ENCODE results near the gene MYPOP. TPM values are rescaled to one million over a fixed set of nuclear protein-coding genes. Genes with fewer than 3 reads are reported as not detected.

MYPOP gene
- total and polyA plus RNA-seq, 9 of the 15 experiments (the other 6 are each of a cell fraction or from before 2014, with no cell fraction given): 0.32 to 7.6 (median 1.6) TPM

DNA sequence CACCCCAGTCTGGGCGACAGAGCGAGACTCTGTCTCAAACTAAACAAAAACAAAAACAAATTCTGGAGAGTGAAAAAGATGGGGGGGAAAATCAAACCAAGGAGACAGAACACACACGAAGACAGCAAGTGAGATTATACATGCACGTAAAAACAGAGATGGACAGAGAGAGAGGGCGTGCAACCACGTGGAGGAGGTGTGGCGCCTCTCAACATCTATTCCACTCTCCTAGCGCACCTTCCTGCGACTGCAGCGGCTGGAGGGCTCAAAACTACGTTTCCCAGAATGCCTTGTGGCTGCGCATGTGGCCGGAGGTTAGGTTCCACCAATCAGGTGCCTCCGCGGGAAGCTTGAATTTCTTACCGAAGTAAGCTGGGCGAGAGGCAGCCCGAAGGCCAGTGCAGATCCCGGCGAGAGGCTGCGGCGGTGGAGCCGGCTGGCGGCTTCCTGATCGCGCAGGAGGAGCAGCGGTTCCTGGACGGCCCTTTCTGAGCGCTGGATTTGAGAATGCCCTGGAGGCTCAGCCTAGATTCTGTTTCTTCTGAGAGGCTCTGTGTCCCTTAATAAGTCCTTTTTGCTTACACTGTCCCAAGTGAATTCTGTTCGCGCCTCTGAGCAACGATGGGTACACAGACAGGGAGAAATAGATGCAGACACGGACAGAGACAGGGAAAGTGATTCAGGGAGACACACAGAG lies 25.3 kb upstream of the MYPOP start (continued):
- no peak for TF ChIP-seq ZC3H8 (IDR thresholded peaks at IDR 0.05)
- no peak for TF ChIP-seq ZNF445 (CRISPR knock-in tag; IDR thresholded peaks at IDR 0.05; ENCODE audit: low read depth)
- TF ChIP-seq ILF3 (IDR thresholded peaks at IDR 0.05; ENCODE audit: borderline replicate concordance): no peak
- no peak for TF ChIP-seq MCM3 (IDR thresholded peaks at IDR 0.05)
- no peak for TF ChIP-seq NBN (IDR thresholded peaks at IDR 0.05; ENCODE audit: low read depth)
- TF ChIP-seq CHD1 (IDR thresholded peaks at IDR 0.05; ENCODE audit: low read length): no peak
- peak; percentile 90 to 92 for TF ChIP-seq NRF1 (conservative IDR thresholded peaks at IDR 0.05 in 1 of 2, IDR thresholded peaks at IDR 0.05 in 1 of 2)
- no peak for TF ChIP-seq TAF1 (IDR thresholded peaks at IDR 0.05; ENCODE audit: control insufficient read depth, extremely low read depth, insufficient read depth, low read length, severe bottlenecking)
- no peak for TF ChIP-seq TFAM (CRISPR knock-in tag; conservative IDR thresholded peaks at IDR 0.05)
- TF ChIP-seq NFATC3 (IDR thresholded peaks at IDR 0.05): no peak
- peak; percentile 70 for TF ChIP-seq ATF7 (IDR thresholded peaks at IDR 0.05)
- TF ChIP-seq ZNF3 (CRISPR knock-in tag; IDR thresholded peaks at IDR 0.05): no peak
- TF ChIP-seq, protein P1, sequence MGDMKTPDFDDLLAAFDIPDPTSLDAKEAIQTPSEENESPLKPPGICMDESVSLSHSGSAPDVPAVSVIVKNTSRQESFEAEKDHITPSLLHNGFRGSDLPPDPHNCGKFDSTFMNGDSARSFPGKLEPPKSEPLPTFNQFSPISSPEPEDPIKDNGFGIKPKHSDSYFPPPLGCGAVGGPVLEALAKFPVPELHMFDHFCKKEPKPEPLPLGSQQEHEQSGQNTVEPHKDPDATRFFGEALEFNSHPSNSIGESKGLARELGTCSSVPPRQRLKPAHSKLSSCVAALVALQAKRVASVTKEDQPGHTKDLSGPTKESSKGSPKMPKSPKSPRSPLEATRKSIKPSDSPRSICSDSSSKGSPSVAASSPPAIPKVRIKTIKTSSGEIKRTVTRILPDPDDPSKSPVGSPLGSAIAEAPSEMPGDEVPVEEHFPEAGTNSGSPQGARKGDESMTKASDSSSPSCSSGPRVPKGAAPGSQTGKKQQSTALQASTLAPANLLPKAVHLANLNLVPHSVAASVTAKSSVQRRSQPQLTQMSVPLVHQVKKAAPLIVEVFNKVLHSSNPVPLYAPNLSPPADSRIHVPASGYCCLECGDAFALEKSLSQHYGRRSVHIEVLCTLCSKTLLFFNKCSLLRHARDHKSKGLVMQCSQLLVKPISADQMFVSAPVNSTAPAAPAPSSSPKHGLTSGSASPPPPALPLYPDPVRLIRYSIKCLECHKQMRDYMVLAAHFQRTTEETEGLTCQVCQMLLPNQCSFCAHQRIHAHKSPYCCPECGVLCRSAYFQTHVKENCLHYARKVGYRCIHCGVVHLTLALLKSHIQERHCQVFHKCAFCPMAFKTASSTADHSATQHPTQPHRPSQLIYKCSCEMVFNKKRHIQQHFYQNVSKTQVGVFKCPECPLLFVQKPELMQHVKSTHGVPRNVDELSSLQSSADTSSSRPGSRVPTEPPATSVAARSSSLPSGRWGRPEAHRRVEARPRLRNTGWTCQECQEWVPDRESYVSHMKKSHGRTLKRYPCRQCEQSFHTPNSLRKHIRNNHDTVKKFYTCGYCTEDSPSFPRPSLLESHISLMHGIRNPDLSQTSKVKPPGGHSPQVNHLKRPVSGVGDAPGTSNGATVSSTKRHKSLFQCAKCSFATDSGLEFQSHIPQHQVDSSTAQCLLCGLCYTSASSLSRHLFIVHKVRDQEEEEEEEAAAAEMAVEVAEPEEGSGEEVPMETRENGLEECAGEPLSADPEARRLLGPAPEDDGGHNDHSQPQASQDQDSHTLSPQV (IDR thresholded peaks at IDR 0.05): no peak; the same call in 1 of the 2 replicates
- peak in 1 of 2 experiments; percentile 28; a peak in 2 of 4 replicates for TF ChIP-seq RAD21 (CRISPR knock-in tag; conservative IDR thresholded peaks at IDR 0.05 in 1 of 2, IDR thresholded peaks at IDR 0.05 in 1 of 2)
- TF ChIP-seq HNRNPH1 (optimal IDR thresholded peaks at IDR 0.05; ENCODE audit: low read depth, low read length): no peak
- TF ChIP-seq ZNF707 (CRISPR knock-in tag; conservative IDR thresholded peaks at IDR 0.05): no peak
- no peak for TF ChIP-seq ZNF644 (tag; IDR thresholded peaks at IDR 0.05; ENCODE audit: low read depth)
- TF ChIP-seq FOXP1 (CRISPR knock-in tag; IDR thresholded peaks at IDR 0.05): peak; percentile 50; the same call in 1 of the 2 replicates
- TF ChIP-seq YY1 (IDR thresholded peaks at IDR 0.05; ENCODE audit: borderline replicate concordance in 1 of 3, control insufficient read depth in 1 of 3, extremely low read depth in 1 of 3, insufficient read depth in 3 of 3, insufficient read length in 1 of 3, insufficient replicate concordance in 2 of 3, low read depth in 1 of 3, low read length in 2 of 3): peak in 1 of 3 experiments; percentile 52
- no peak for TF ChIP-seq SRSF3 (IDR thresholded peaks at IDR 0.05; ENCODE audit: insufficient read depth, low read length)
- TF ChIP-seq CCNT2 (IDR thresholded peaks at IDR 0.05; ENCODE audit: borderline replicate concordance, extremely low read depth, insufficient read length, low read depth, low read length): no peak
- TF ChIP-seq ZBTB8A (IDR thresholded peaks at IDR 0.05; ENCODE audit: partially characterized antibody): no peak
